RCC 7860 (cell line): ENCODE measurements around the gene COPS4.
A peak's percentile ranks its signal among the peaks of the same experiment; 100 is the strongest.
"Not testable (repeated sequence)": the region's sequence is repeated elsewhere in the genome, so short reads cannot be mapped to it uniquely, and the experiment has no call there.

Source experiments
- DNase-seq: peaks from one replicate; pipeline ENCODE4 v3.0.0-alpha.2; 2015; ENCODE audit warnings: low spot score
- FAIRE-seq: peaks from 2 replicates; lab custom pipeline; 2012; peaks lifted over from hg19 to GRCh38; lab: Jason Lieb, UNC

Gene COPS4

DNA sequence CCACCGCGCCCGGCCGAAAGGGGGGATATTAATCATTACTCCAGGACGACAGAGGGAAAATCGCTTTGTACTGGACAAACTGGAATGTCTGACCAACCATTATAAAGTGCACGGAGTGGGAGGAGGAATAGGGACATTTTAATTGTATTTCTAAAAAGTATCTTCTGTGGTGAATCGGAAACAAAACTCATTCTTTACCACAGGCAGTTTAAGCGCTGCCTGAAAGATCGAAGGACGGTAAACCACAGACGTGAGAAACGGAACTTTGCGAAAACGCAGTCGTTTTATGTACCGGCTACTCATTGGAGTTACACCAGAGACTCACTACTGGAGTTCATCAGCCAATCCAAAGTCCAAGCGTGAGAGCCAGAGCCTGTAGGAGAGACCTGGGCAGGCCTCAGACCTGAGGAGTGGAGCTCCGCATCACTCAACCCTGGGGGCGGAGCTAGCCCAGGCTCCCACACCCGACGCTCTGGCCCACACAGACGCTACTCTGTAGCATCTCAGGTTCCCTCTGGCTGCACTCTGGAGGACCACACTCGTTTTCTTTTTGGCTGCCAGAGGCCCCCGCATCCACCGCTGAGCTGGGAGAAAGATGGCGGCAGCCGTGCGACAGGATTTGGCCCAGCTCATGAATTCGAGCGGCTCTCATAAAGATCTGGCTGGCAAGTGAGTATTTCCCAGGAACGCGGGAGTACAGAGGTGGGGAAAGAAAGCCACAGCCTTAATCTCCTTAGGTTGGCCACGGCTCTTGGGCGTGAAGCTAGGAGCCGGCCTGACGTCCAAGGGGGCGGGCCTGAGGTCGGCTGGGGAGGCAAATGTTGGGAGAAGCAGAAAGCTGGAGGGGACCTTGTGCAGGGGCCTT lies at the start of gene COPS4:
COPS4 (plus strand) TSS at position 554 of the 865 bp plus-strand sequence; CDS start at position 596, 42 bp downstream.
- FAIRE-seq = peak; percentile 94

DNA sequence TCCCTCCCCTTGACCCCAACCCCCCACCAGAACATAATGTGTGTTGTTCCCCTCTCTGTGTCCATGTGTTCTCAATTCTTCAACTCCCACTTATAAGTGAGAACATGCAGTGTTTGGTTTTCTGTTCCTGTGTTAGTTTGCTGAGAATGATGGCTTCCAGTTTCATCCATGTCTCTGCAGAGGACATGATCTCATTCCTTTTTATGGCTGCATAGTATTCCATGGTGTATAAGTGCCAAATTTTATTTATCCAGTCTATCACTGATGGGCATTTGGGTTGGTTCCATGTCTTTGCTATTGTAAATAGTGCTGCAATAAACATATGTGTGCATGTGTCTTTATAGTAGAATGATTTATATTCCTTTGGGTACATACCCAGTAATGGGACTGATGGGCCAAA lies 47.5 kb upstream of the COPS4 start:
- DNase-seq, FAIRE-seq: not testable (repeated sequence)

More for the DNA sequence above, at the start of gene COPS4:
- peak; percentile 99 for DNase-seq

DNA sequence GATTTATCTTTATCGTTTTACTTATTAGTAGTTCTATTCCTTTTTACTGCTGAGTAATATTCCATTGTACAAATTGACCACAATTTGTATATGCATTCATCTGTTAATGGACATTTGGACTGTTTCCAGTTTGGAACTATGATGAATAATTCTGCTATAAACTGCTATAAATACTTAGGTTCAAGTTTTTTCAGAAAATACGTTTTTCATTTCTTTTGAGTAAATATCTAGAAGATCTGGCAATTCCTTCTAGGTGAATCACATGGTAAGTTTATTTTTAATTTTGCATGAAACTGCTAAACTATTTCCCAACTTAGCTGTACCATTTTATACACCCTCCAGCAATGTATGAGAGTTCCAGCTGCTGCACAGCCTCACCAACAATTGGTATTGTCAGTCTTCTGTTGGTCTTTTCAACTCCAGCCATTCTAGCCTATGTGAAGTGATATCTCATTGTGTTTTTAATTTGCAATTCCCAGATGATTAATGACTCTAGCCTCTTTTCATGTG lies 46.6 kb upstream of the COPS4 start:
- no peak for FAIRE-seq

DNA sequence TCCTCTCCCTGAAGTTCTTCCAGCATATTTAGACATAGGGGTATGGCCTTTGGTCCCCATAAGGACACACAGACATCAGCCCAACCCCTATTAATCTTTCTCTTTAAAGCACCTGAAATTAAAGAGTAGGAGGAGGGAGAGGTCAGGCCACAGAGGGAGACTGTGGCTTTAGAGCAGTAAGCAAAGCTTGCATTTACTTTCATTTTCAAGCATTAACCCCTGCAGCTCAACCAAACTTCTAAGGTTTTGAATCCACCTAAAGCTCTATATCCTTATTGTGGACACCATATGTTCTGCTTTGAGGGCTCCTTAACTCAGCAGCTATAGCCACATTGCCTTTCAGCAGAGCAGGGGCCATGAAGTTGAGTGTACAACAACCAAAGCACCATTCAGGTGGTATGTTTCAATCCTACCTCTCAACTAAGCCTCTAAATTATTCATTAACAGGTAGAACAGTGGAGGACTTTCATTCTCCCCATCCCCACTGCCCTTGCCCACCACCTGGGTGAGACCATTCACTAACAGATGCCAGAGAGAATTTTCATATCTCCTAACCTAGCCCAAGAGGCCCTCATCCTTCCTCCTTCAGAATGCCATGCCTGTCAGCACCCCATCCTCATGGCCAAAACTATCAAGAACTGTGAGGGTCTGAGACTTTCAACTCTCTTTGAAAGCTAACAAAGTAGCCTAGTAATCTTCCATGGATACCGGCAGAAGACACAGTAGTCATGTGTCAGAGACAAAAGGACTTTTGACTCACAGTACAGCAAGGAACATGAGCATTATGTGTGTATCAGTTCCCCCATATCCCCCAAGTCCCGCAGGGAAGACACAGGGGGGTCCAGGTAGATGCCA lies 45.2 kb upstream of the COPS4 start:
- FAIRE-seq (no peak), DNase-seq (no peak)

More for the DNA sequence above, 46.6 kb upstream of the COPS4 start:
- no peak for DNase-seq

DNA sequence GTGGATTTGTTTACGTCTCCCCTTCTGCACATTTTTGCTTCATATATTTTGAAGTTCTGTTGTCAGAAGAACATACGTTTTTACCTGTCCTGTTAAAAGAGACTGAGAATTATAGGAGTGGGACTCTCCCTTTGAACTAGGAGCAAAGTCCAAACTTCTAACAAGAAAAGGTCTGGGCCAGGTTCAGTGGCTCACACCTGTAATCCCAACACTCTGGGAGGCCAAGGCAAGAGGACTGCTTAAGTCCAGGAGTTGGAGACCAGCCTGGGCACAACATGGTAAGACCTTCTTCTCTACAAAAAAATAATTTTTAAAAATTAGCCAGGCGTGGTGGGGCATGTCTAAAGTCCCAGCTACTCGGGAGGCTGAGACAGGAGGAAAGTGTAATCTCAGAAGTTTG lies 40.1 kb upstream of the COPS4 start:
- DNase-seq = no peak
- FAIRE-seq = no peak

- DNase-seq (no peak), FAIRE-seq (no peak)
Measured at GRCh38 chr4:82998898-82999297, 36.1 kb upstream of the COPS4 start.

GRCh38 chr4:83002329-83002728 lies 32.7 kb upstream of the COPS4 start:
- FAIRE-seq (no peak), DNase-seq (no peak)

DNA sequence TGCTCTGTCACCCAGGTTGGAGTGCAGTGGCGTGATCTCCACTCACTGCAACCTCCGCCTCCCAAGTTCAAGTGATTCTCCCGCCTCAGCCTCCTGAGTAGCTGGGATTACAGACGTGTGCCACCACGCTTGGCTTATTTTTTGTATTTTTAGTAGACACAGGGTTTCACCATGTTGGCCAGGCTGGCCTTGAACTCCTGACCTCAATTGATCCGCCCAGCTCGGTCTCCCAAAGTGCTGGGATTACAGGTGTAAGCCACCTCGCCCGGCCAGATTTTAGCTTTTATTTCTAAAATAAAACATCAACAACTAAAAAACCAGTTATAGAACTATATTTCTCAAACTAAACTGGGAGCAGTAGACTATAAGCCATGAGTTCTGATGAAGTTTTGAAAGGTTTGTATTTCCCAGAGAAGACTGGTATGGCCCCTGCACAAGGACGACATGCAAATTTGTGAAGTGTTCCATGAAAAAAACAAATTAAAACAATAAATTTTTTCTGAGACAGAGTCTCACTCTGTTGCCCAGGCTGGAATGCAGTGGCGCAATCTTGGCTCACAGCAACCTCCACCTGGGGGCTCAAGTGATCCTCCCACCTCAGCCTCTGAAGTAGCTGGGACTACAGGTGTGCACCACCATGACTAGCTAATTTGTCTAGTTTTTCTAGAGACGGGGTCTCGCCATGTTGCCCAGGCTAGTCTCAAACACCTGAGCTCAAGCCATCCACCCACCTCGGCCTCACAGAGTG lies 31.8 kb upstream of the COPS4 start:
- DNase-seq, FAIRE-seq: not testable (repeated sequence)

DNA sequence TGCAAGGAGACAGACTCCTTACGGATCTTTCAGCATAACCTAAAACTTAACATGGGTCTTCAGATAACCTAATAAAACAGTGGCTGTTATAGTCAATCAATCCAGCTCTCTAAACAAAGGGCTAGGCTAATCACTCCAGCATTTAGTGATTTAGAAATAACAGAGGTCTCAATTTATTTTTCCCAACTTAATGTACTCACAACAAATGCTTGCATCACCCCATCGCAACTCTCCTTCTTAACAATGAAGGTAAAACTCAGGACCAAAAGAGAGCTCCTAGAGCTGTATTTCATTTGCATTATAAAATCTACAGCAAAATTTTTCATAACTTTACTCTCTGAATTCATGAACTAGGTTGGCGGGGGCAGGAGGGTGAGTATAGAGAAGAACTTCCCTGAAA lies 25.5 kb upstream of the COPS4 start:
- no peak for FAIRE-seq

GRCh38 chr4:83010111-83010521 lies 24.9 kb upstream of the COPS4 start:
- DNase-seq (peak; percentile 23), FAIRE-seq (no peak)

More for the DNA sequence above, 25.5 kb upstream of the COPS4 start:
- no peak for DNase-seq

DNA sequence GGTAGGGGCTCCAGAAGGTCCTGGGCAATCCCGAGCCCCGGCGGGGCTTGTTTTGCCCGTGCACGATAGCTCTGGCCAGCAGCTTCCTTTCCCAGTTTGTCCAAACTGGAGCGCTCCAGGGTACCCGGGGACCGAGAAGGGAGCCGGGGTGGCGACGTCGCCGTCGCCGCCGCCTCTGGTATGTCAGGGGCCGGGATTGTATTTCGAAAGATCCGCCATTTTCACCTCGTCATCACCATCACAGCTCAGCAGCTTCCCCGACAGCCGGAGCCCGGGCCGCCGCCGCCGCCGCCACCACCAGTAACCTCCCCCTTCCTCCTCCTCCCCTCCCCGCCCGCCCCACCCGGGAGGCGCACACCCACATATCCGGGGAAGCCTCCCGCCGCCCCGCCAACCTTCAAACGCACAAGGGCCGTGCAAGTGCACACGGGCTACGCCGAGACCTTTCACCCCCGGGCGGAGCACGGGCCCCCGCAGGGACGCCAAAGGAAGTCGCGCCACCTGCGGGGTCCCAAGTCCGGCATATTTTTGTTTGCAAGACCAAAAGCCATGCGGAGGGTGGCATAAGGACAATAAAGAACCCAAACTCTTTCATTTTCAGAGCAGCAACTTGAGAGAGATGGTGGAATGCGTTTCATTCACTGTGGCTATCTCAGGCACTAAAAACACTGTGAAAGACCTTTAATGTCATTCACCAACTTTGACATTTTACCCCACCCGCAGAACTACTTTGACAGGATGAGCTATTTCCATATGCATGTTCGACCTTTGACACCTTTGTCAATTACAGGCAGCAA lies 24.3 kb upstream of the COPS4 start, which contains the start of gene LIN54:
LIN54 (minus strand) TSS at position 302 of the 797 bp plus-strand sequence. CDS start 25,979 bp downstream, outside the sequence.
- DNase-seq = peak; percentile 29
- FAIRE-seq = no peak

GRCh38 chr4:83011689-83012199 lies 23.2 kb upstream of the COPS4 start:
- DNase-seq = no peak
- FAIRE-seq = no peak

GRCh38 chr4:83012200-83012686 lies 22.7 kb upstream of the COPS4 start:
- FAIRE-seq = no peak
- DNase-seq = no peak

GRCh38 chr4:83012687-83013419 lies 22.1 kb upstream of the COPS4 start:
- DNase-seq = peak; percentile 95
- peak; percentile 80 for FAIRE-seq

GRCh38 chr4:83013420-83013867 lies 21.5 kb upstream of the COPS4 start:
- DNase-seq (no peak), FAIRE-seq (no peak)

DNA sequence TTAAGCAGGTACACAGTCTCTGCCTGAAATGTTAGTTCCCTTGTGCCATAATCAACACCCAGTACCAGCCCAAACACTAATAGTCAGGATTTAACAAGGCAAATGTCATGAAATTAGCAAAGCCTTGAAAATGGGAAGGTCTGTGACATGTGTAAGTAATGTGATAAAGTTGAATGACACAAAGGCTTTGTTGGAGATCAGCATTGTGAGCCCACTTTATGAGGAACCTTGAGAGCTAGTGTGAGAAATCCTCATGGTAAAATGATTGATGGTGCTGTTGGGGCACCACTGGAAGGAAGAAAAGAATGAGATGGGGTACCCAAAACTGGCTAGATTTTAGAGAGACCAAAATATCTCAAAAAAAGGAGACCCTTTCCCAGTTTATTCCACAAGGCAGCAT lies 21.1 kb upstream of the COPS4 start:
- FAIRE-seq (no peak), DNase-seq (no peak)

- FAIRE-seq = no peak
- no peak for DNase-seq
Measured at GRCh38 chr4:83019794-83020494, 15.0 kb upstream of the COPS4 start.
